Effector memory CD4-positive, alpha-beta T cell (primary cell): ENCODE measurements around the gene RAPSN.

Experiments used
- DNase-seq, 3 donors: peaks; one replicate each; pipeline ENCODE4 v3.0.0-alpha.2; 2020
- H3K27ac ChIP-seq: 2 replicates; pipeline ENCODE4 v1.7.0; 2013; ENCODE audit warnings: mild to moderate bottlenecking, low read length, moderate library complexity; ENCODE audit not compliant: insufficient read depth, poor library complexity, severe bottlenecking
- H3K27me3 ChIP-seq: replicated peaks from 2 replicates; pipeline ENCODE4 v1.7.0; 2013; ENCODE audit warnings: mild to moderate bottlenecking, low read length; ENCODE audit not compliant: insufficient read depth, control insufficient read depth, poor library complexity, severe bottlenecking
- H3K36me3 ChIP-seq: 2 replicates; pipeline ENCODE4 v1.7.0; 2013; ENCODE audit warnings: mild to moderate bottlenecking, low read length, moderate library complexity; ENCODE audit not compliant: control insufficient read depth, insufficient read depth
- H3K4me1 ChIP-seq: 2 replicates; pipeline ENCODE4 v1.7.0; 2013; ENCODE audit warnings: low read length, mild to moderate bottlenecking; ENCODE audit not compliant: control insufficient read depth, insufficient read depth, poor library complexity, severe bottlenecking
- H3K4me3 ChIP-seq: 2 replicates; pipeline ENCODE4 v1.7.0; 2013; ENCODE audit warnings: low read length, low read depth, mild to moderate bottlenecking; ENCODE audit not compliant: insufficient read depth, poor library complexity, severe bottlenecking
- H3K9me3 ChIP-seq: 2 replicates; pipeline ENCODE4 v1.7.0; 2013; ENCODE audit warnings: mild to moderate bottlenecking, low read length, moderate library complexity; ENCODE audit not compliant: control insufficient read depth

RAPSN gene

GRCh38 chr11:47410370-47411264, 38.3 kb downstream of the RAPSN start:
- Histone ChIP-seq H3K4me1 (peaks cover 17% of the 10 kb centered on the region), H3K36me3 (peaks cover 20% of the 10 kb centered on the region), H3K27ac (no peak overlapping the region), H3K4me3 (no peak overlapping the region), H3K27me3 (no peaks in the 10 kb centered on the region), H3K9me3 (no peaks in the 10 kb centered on the region)
- no peak for DNase-seq

DNA sequence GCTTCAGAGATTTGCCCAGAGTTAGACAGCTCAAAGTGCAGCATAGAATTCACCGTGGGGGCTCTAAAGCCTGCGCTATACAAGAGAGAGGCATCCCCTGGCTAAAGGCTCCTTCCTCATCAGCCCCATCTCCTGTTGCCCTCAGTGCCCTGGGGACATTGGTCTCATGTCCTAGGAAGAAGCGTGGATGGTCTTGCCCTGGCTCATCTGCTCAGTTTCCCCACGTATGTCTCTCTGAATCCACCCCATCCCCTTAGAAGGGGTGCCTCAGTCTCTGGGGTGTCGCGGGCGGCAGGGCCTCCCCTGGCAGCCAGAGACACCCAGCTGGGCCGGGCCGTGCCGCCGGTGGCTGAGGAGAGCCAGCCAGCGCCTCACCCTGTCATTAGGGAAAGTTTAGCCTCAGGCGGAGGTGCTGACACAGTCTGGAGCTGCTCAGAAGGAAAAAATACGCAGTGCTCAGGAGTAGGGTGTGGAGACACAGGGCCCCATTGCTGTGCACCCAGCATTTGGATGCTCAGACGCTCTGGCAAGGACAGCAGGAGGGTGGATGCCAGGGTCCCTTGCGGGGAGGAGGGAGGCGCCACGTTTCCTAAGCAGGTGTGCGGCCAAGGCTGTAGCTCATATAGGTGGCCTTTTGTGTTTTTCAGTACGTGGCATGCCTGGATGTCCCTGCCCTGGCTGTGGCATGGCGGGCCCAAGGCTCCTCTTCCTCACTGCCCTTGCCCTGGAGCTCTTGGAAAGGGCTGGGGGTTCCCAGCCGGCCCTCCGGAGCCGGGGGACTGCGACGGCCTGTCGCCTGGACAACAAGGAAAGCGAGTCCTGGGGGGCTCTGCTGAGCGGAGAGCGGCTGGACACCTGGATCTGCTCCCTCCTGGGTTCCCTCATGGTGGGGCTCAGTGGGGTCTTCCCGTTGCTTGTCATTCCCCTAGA, 39.2 kb downstream of the RAPSN start:
- H3K36me3 ChIP-seq, result peaks cover 15% of the 10 kb centered on the region
- no peak for DNase-seq
- peaks cover 17% of the 10 kb centered on the region for H3K4me1 ChIP-seq

DNA sequence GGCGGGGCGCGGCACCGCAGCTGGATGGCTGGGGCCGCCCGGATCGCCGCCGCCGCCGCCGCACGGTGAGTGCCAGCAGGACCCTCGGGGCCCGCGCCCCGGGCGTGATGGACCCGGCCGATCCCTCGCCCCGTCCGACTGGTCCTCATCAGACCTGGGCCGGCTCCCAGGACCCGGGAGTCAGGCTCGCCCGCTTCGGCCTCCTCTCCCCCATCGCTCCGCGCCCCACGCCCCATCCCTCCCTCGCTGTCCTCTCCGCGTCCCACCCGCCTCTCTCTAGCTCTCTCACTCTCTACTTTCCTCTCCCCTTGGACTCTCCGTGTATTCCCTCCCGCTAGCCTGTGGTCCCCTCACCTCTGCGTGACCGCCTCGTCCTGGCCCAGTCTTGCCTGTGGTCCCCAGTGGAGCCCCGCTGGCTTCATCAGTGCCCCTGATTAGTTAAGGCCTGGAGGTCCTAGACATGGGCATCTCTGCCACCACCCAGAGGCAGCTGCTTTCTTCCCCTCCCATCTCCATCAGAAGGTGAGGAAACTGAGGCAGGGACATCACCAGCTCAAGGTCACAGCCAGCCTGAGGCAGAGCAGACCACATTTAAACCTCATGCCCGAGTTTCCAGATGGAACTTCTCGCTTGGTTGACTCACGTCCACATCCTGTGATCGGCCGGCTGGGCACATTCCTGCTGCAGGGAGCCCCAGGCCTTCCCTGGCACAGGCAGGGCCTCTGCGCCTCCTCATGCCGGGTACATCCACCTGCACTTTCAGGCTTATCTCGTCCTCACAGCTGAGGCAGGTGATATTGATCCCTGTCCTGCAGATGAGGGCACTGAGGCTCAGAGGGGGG, 40.1 kb downstream of the RAPSN start:
- Histone ChIP-seq H3K27me3 (no peaks in the 10 kb centered on the region), H3K4me3 (peak overlapping the region; percentile 70), H3K36me3 (peaks cover 7% of the 10 kb centered on the region), H3K27ac (peak overlapping the region; percentile 87), H3K4me1 (peaks cover 17% of the 10 kb centered on the region), H3K9me3 (no peaks in the 10 kb centered on the region)
- DNase-seq, result no peak

More for the DNA sequence above, 39.2 kb downstream of the RAPSN start:
- H3K27ac ChIP-seq, result peak overlapping the region; percentile 87
- H3K9me3 ChIP-seq, result no peaks in the 10 kb centered on the region
- no peak overlapping the region for H3K4me3 ChIP-seq
- H3K27me3 ChIP-seq, result no peaks in the 10 kb centered on the region

DNA sequence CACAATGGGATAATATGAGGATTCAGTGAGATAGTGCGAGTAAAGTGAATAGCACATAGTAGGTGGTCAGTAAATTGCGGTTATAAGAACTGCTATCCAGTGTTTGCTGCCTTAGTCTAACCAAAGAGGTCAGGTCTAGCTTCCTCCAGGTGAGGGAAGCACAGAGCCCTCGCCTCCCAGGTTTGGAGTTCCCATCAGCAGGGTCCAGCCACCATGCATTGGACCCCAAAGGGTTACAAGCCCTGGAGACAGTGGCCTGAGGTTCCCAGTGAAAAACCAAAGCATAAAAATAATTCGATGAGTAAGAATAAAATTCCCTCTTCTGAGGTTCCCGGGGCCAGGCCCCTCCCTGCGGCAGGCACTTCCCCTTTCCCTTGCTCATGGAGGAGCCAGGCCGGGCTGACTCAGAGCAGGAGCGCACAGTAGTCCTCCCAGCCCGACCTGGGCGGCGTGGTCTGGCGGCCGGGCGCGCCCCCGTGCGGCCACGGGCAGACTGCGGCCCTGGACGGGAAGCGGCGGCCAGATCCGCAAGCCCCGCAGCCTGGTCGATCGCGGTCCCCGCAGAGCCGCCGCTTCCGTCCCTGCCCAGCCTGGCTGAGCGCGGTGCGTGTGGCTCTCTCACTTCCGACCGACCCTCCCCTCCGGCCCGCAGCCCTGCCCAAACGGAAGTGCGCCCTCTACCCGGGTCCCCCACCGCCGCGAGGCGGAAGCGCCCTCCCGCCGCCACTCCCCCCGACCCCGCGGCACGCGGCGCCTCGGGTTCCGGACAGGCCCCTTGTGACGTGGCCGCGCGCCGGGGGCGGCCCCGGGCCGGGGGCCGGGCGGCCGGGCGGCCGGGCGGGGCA, 41.0 kb downstream of the RAPSN start, which contains the start of gene SLC39A13:
Gene SLC39A13, plus strand, starts transcription at position 845 of the 845 bp plus-strand sequence. CDS start 1,505 bp downstream, outside the sequence.
- DNase-seq, result peak; percentile 84 to 87 (median 87)
- Histone ChIP-seq H3K4me1 (peaks cover 17% of the 10 kb centered on the region), H3K27ac (peak within 1 kb of the TSS; percentile 87), H3K4me3 (peak within 1 kb of the TSS; percentile 89), H3K27me3 (no peaks in the 10 kb centered on the region), H3K9me3 (no peaks in the 10 kb centered on the region), H3K36me3 (no peaks in the 10 kb centered on the region)

DNA sequence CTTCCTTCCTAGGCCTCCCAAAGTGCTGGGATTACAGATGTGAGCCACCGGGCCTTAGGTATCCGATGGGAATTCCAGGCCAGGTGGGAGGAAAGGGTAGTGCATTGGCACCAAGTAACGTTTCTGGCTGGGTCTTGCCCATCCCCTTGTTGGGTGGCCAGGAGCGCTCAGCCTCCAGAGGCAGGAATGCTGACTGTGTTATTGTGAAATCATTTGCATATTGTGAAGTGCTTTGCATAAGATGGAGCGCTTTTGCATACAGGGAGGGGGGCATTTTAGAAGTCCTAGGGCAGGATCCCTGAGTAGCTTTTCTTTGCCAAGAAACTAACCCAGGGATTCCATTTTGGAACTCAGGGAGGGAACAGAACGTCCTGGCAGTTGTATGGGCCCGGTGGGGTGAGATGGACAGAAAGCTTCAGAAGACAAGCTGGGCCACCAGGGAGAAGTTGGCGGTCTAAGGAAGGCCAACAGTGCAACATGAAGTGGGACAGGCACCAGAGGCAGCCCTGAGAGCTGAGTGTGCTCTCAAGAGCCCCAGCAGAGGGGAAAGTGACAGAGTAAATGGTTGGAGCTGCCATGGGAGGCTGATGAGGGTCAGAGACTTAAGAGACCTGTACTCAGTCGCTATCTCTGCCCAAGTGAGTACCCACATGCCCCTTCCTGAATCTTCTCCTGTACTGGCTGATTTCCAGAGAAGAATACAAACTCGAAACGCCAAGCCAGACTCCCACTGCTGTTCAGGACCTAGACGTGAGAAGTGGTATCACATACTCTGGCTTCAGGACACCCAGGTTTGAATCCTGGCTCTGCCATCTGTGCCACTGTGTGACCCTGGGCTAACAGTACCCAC, 41.8 kb downstream of the RAPSN start:
- Histone ChIP-seq H3K27me3 (no peaks in the 10 kb centered on the region), H3K27ac (peak overlapping the region; percentile 82), H3K9me3 (no peaks in the 10 kb centered on the region), H3K36me3 (no peaks in the 10 kb centered on the region), H3K4me1 (peaks cover 17% of the 10 kb centered on the region), H3K4me3 (peak overlapping the region; percentile 89)
- no peak for DNase-seq

DNA sequence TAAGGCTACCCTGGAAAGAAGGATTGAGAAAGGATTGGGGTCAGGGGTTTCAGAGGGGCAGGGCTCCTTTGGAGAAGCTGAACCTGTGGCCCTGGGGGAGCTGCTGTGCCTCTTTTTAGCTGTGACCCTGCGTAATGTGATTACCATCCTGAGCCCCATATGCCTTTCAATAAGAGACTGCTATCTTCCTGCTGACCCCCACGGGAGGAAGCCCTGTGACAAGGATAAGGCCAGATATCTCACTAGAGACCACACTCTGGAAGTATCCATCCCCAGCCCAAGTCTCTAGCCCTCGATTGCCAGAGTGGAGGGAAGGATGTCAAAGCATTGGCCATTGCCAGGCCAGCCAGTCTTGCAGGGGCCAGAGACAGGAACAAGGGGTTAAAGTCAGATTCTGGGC, 45.4 kb downstream of the RAPSN start:
- Histone ChIP-seq H3K27me3 (no peaks in the 10 kb centered on the region), H3K4me1 (peaks cover 25% of the 10 kb centered on the region), H3K36me3 (no peaks in the 10 kb centered on the region), H3K4me3 (no peak overlapping the region), H3K9me3 (no peaks in the 10 kb centered on the region), H3K27ac (no peak overlapping the region)
- DNase-seq, result no peak

GRCh38 chr11:47403135-47403534, 45.8 kb downstream of the RAPSN start:
- Histone ChIP-seq H3K9me3 (no peaks in the 10 kb centered on the region), H3K36me3 (no peaks in the 10 kb centered on the region), H3K27me3 (no peaks in the 10 kb centered on the region), H3K27ac (no peak overlapping the region), H3K4me3 (no peak overlapping the region), H3K4me1 (peaks cover 25% of the 10 kb centered on the region)
- no peak for DNase-seq

DNA sequence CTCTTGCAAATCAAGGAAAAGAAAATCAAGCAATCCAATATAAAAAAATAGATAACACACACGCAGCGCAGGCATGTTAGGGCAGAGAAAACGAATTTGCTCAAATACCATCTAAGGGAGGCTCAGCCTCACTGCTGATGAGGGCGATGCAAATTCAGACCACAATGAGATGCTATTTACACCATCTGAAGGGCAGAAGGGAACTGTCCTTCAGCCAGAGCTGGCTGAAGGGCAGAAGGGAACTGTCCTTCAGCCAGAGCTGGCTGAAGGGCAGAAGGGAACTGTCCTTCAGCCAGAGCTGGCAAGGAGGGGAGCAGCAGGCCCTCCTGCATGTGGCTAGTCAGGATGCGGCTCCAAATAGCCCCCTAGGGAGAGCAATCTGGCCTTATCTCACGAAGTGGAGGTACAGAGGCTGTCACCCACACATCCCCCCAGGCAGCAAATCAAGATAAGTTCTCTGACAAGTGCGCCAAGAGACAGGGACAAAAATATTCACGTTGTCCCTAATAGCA, 48.1 kb downstream of the RAPSN start:
- no peaks in the 10 kb centered on the region for H3K27me3 ChIP-seq
- peaks cover 20% of the 10 kb centered on the region for H3K4me1 ChIP-seq
- H3K36me3 ChIP-seq, result no peaks in the 10 kb centered on the region
- H3K9me3 ChIP-seq, result no peaks in the 10 kb centered on the region
- H3K27ac ChIP-seq, result no peak overlapping the region
- H3K4me3 ChIP-seq, result no peak overlapping the region
- DNase-seq, result no peak
